Heart right ventricle (tissue), 16 donors: ENCODE data around the gene THSD4. TPM values are rescaled to one million over a fixed set of nuclear protein-coding genes. Genes with fewer than 3 reads are reported as not detected.

Experiments used
- ATAC-seq, 8 donors: fragments of 200-7000 bp; cut with Tn5 transposase; one replicate each; pipeline ENCODE4 v1.9.1; 2020; ENCODE audit warnings: mild to moderate bottlenecking in 8 of 8, moderate library complexity in 8 of 8, moderate number of reproducible peaks in 1 of 8
- DNase-seq, 2 donors: peaks; one replicate each; pipeline ENCODE4 v3.0.0-alpha.2; 2020
- H3K27ac ChIP-seq, 10 donors: fragments of 200-600 bp; sonication (generic) in 2 of 10; one replicate each; pipeline versions ENCODE4 v1.5.0 to v1.8.0; 2020 to 2022; ENCODE audit warnings: mild to moderate bottlenecking in 3 of 10
- H3K27me3 ChIP-seq, 7 donors: fragments of 200-600 bp; one replicate each; pipeline ENCODE4 v1.8.0; 2021 to 2022; ENCODE audit warnings: mild to moderate bottlenecking in 2 of 7
- H3K36me3 ChIP-seq, 9 donors: fragments of 200-600 bp; sonication (generic) in 1 of 9; one replicate each; pipeline versions ENCODE4 v1.5.0 to v1.8.0; 2020 to 2022; ENCODE audit warnings: mild to moderate bottlenecking in 2 of 9
- H3K4me1 ChIP-seq, 9 donors: fragments of 200-600 bp; sonication (generic) in 1 of 9; one replicate each; pipeline versions ENCODE4 v1.5.0 to v1.8.0; 2020 to 2022; ENCODE audit warnings: mild to moderate bottlenecking in 4 of 9
- H3K4me3 ChIP-seq, 10 donors: fragments of 200-600 bp; sonication (generic) in 2 of 10; one replicate each; pipeline versions ENCODE4 v1.5.0 to v1.8.0; 2020 to 2022; ENCODE audit warnings: mild to moderate bottlenecking in 7 of 10, moderate library complexity in 2 of 10
- H3K9me3 ChIP-seq, 11 donors: fragments of 200-600 bp in 10 of 11; sonication (generic) in 2 of 11; one replicate each; pipeline versions ENCODE4 v1.5.0 to v1.8.0; 2013 to 2022; ENCODE audit warnings: mild to moderate bottlenecking in 2 of 11, control low read depth in 1 of 11, moderate library complexity in 1 of 11
- WGBS, 2 donors: extraction: QIAGEN DNeasy Blood & Tissue Kit; methylation state at CpG; one replicate each; pipeline ENCODE4 v1.1.7; 2013; ENCODE audit warnings: inconsistent platforms in 1 of 2; 5-methylcytosine and 5-hydroxymethylcytosine counted together
- intact Hi-C, 10 donors: fragments of 100-400 bp; cut with DNase I; formaldehyde crosslinking; loops; one replicate each; pipeline versions ENCODE4 v1.11.1 to v1.14.2; 2022
- polyA plus RNA-seq, 2 donors: library from polyadenylated mRNA; stranded (reverse); fragments of 200-250 nt; gene quantifications; one replicate each; pipeline ENCODE4 v1.2.3, GENCODE V29; 2013
- total RNA-seq, 10 donors: library from RNA; stranded (reverse); fragmentation: NEBNext Ultra II Directional in 3 of 10; extraction: Animal tissue kit (Norgen Biotek cat#: 25700) in 3 of 10; gene quantifications; one replicate each; pipeline versions ENCODE4 v1.2.1 to v1.2.4, GENCODE V29; 2021 to 2023
- TF ChIP-seq, protein P1 (sequence below), 9 donors: fragments of 200-600 bp; sonication (generic) in 2 of 9; IDR thresholded peaks; one replicate each; pipeline versions ENCODE4 v1.5.0 to v1.8.0; 2021 to 2022; ENCODE audit warnings: antibody characterized with exemption in 9 of 9, mild to moderate bottlenecking in 5 of 9, moderate library complexity in 1 of 9
- donor health status: Arrhythmogenic right ventricular cardiomyopathy.
- donor health status: ischemic (EF 13 %, LVEDD 7.1; RV severe dilation, severe dysfunction).
- donor health status: healthy with polysubstance abuse.
- donor health status: DM: no; HTN: yes; CAD: no.
- donor health status: DM: no; HTN: no; CAD: no.
- donor health status: ischemic (EF 25% LVEDD 6.9; RV normal size, moderate dysfunction).
- donor health status: ischemic (EF 25% LVEDD 5.7; RV mildly dilated, moderate dysfunction).
- donor health status: healthy.
- donor health status: DM: yes; HTN: yes; CAD: no.
- donor health status: Ischemic cardiomyopathy.
- donor health status: ischemic (EF 35%, LVEDD 5.7; RV mildly dilated, moderate dysfunction).
- donor health status: nonischemic (EF 11% LVEDD 7.7; RV severe dilation, severe dysfunction).
- donor health status: DM: yes; HTN: yes; CAD: no.
- donor health status: PGD.
- donor health status: ischemic (EF 29% LVEDD 5.4; RV normal size, mild dysfunction).
- donor health status: nonischemic (EF 23%, LVEDD 6.1; RV moderate dilation, normal function).

Gene THSD4
- total and polyA plus RNA-seq, 12 donors, result 20.8 to 212 (median 139) TPM

DNA sequence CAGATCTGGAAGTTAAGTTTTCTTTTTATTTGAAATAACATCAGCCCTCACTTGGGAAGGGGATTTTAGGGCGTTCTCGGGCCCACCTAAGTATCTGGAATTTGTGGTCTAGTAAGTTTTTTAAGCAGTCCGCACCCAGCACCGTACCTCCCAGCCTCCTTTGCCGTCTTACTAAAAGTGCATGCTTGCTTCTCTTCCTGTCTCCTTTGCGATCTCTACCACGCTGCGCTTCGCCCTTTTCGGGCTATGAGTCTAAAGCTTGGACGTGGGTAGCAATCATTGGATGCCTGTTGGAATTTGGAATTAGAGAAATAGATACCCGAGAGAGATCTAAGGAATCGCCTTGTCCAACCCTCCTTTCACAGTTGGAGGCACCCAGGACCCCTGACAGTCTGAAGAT is 1.1 kb downstream of the THSD4 start:
- intact Hi-C loops, result loop anchor here in 9 of 10 donors (2.0 to 10.0 kb wide), 11 partner anchors 32 to 688 kb away; no protein-coding TSS in a partner anchor
- Histone ChIP-seq H3K4me1 (peaks cover 0 to 48% (median 11%) of the 10 kb centered on the region in 9 donors), H3K9me3 (no peaks in the 10 kb centered on the region), H3K27ac (peak overlapping the region; percentile 73 to 96 (median 88)), H3K4me3 (peak overlapping the region; percentile 58 to 79 (median 66)), H3K27me3 (peaks cover 0 to 38% (median 0%) of the 10 kb centered on the region in 7 donors), H3K36me3 (no peaks in the 10 kb centered on the region)
- ATAC-seq (peak in 5 of 8 donors; percentile 12 to 41 (median 23)), DNase-seq (no peak)
- TF ChIP-seq, protein P1, sequence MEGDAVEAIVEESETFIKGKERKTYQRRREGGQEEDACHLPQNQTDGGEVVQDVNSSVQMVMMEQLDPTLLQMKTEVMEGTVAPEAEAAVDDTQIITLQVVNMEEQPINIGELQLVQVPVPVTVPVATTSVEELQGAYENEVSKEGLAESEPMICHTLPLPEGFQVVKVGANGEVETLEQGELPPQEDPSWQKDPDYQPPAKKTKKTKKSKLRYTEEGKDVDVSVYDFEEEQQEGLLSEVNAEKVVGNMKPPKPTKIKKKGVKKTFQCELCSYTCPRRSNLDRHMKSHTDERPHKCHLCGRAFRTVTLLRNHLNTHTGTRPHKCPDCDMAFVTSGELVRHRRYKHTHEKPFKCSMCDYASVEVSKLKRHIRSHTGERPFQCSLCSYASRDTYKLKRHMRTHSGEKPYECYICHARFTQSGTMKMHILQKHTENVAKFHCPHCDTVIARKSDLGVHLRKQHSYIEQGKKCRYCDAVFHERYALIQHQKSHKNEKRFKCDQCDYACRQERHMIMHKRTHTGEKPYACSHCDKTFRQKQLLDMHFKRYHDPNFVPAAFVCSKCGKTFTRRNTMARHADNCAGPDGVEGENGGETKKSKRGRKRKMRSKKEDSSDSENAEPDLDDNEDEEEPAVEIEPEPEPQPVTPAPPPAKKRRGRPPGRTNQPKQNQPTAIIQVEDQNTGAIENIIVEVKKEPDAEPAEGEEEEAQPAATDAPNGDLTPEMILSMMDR (IDR thresholded peaks at IDR 0.05), result no peak
- 33 to 41% methylated on average over 13 of the region's 13 CpGs for WGBS, 2 donors

DNA sequence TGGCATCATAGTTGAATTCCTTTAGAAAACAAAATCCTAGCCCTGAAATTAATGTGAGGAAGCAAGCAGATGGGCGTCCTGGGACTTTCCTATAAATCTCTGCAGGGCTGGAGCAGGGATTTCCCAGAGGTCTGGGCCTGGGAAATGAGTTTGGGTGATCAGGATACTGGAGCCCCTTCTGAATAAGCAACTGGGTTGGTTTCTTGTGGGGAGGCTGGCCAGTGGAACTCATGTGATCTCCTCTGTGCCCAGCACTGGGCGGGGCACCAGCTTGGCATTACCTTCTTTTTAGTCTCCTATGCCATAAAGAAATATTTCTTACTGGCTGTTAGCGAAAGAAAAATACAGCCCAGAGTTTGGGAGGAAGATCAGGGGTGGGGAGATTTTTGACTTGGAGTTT is 1.7 kb downstream of the THSD4 start:
- H3K4me3 ChIP-seq, result peak overlapping the region in 9 of 10 donors; percentile 58 to 79 (median 69)
- peak overlapping the region; percentile 73 to 96 (median 88) for H3K27ac ChIP-seq
- no peaks in the 10 kb centered on the region for H3K36me3 ChIP-seq
- intact Hi-C loops, result loop anchor here in 9 of 10 donors (2.0 to 10.0 kb wide), 11 partner anchors 32 to 688 kb away; no protein-coding TSS in a partner anchor
- 46 to 63% methylated on average over 3 of the region's 3 CpGs for WGBS, 2 donors
- DNase-seq (peak; percentile 40 to 44), ATAC-seq (peak in 6 of 8 donors; percentile 18 to 82 (median 66))
- no peaks in the 10 kb centered on the region for H3K9me3 ChIP-seq
- peaks cover 0 to 54% (median 11%) of the 10 kb centered on the region in 9 donors for H3K4me1 ChIP-seq
- TF ChIP-seq, protein P1 (IDR thresholded peaks at IDR 0.05), result no peak
- H3K27me3 ChIP-seq, result peaks cover 0 to 38% (median 0%) of the 10 kb centered on the region in 7 donors

DNA sequence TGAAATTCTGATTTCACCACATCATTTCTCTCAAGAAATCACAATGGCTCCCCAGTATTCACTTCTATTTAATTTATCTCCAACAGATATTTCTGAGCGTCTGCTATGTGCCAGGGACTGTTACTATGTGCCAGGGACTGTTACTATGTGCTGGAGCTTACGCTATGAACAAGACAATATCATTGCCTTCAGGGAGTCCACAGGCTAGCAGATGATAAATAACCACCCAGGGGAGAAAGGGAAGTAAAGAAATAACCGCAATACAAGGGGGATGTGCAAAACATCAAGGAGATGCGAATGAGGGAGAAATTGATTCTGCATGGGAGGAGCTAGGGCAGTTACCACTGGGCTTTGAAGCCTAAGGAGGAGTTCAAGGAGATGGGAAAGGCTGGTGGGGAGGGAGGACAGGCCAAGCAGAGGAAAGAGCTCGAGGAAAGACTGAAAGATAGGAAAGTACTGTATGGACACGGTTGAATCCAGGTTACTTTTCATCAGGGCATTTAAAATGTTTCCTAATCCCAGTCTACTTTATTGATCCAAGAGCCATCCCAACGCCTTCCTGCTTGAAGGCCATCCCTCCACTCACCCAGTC is 2.5 kb downstream of the THSD4 start:
- no peaks in the 10 kb centered on the region for H3K9me3 ChIP-seq
- ATAC-seq (no peak), DNase-seq (no peak)
- no peaks in the 10 kb centered on the region for H3K36me3 ChIP-seq
- 73 to 76% methylated on average over 7 of the region's 7 CpGs for WGBS, 2 donors
- H3K4me1 ChIP-seq, result peaks cover 0 to 63% (median 12%) of the 10 kb centered on the region in 9 donors
- intact Hi-C loops, result loop anchor here in 9 of 10 donors (2.0 to 10.0 kb wide), 11 partner anchors 31 to 687 kb away; no protein-coding TSS in a partner anchor
- H3K27ac ChIP-seq, result peak overlapping the region in 7 of 10 donors; percentile 2 to 96 (median 90)
- peak overlapping the region in 1 of 10 donors; percentile 69 for H3K4me3 ChIP-seq
- TF ChIP-seq, protein P1 (IDR thresholded peaks at IDR 0.05), result no peak
- H3K27me3 ChIP-seq, result peaks cover 0 to 38% (median 0%) of the 10 kb centered on the region in 7 donors

DNA sequence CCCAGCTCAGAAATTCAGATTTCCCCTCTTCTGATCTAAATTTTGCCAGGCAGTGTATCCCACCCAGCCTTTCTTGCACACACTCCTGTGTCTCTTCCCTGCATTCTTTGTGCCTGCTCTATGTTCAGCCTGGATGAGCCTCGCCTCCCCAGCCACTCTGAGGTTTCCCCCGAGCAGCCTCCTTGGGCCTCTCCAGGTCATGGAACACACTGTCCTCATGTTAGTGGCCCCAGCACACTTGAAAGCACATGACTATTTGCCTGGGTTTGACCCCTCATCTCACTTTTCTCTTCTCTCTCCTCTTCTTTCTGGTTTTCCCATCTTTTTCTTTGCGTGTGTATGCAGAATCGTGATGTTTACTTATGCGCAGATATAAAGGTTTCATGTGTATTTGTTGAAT is 3.1 kb downstream of the THSD4 start:
- Histone ChIP-seq H3K4me1 (peaks cover 0 to 68% (median 12%) of the 10 kb centered on the region in 9 donors), H3K9me3 (no peaks in the 10 kb centered on the region), H3K36me3 (no peaks in the 10 kb centered on the region), H3K27ac (peak overlapping the region in 7 of 10 donors; percentile 2 to 96 (median 90)), H3K27me3 (peaks cover 0 to 38% (median 0%) of the 10 kb centered on the region in 7 donors), H3K4me3 (no peak overlapping the region)
- TF ChIP-seq, protein P1 (IDR thresholded peaks at IDR 0.05), result no peak
- WGBS, 2 donors, result 84 to 88% methylated on average over 5 of the region's 5 CpGs
- ATAC-seq, result no peak
- DNase-seq, result no peak
- intact Hi-C loops, result loop anchor here in 9 of 10 donors (5.0 to 10.0 kb wide), 10 partner anchors 49 to 686 kb away; no protein-coding TSS in a partner anchor
